GM23338 (cell line): ENCODE data around the gene PARG. TPM values are rescaled to one million over a fixed set of nuclear protein-coding genes. Genes with fewer than 3 reads are reported as not detected.
"Not testable (repeated sequence)": the region's sequence is repeated elsewhere in the genome, so short reads cannot be mapped to it uniquely, and the experiment has no call there.

Experiments
- ATAC-seq: fragments of 200-7000 bp; cut with Tn5 transposase; 3 replicates; pipeline ENCODE4 v1.9.1; 2020
- DNase-seq: peaks from one replicate; pipeline ENCODE4 v3.0.0-alpha.2; 2015; ENCODE audit warnings: low spot score
- H2AFZ ChIP-seq: fragments of 200-600 bp; sonication (generic); 2 replicates; pipeline ENCODE4 v1.8.0; 2016; ENCODE audit warnings: antibody characterized with exemption, mild to moderate bottlenecking, moderate library complexity
- H3F3A ChIP-seq: fragments of 200-600 bp; sonication (generic); replicated peaks from 2 replicates; pipeline ENCODE4 v1.8.0; 2017; ENCODE audit warnings: antibody characterized with exemption, mixed run types, low read depth
- H3K27ac ChIP-seq: fragments of 200-600 bp; sonication (generic); 2 replicates; pipeline ENCODE4 v1.6.1; 2016; ENCODE audit warnings: low read depth
- H3K27me3 ChIP-seq: fragments of 200-600 bp; sonication (generic); 2 replicates; pipeline ENCODE4 v1.8.0; 2016; ENCODE audit warnings: mild to moderate bottlenecking, mixed run types, moderate library complexity; ENCODE audit not compliant: insufficient read depth
- H3K36me3 ChIP-seq: fragments of 200-600 bp; sonication (generic); 2 replicates; pipeline ENCODE4 v1.8.0; 2016; ENCODE audit warnings: mild to moderate bottlenecking; ENCODE audit not compliant: insufficient read depth
- H3K4me1 ChIP-seq: fragments of 200-600 bp; sonication (generic); 2 replicates; pipeline ENCODE4 v1.8.0; 2016; ENCODE audit warnings: mild to moderate bottlenecking, moderate library complexity; ENCODE audit not compliant: insufficient read depth
- H3K4me2 ChIP-seq: fragments of 200-600 bp; sonication (generic); 2 replicates; pipeline ENCODE4 v1.7.1; 2017; ENCODE audit warnings: mixed run types
- H3K4me3 ChIP-seq: fragments of 200-600 bp; sonication (generic); 2 replicates; pipeline ENCODE4 v1.6.1; 2016; ENCODE audit warnings: mixed run types
- H3K79me2 ChIP-seq: fragments of 200-600 bp; sonication (generic); replicated peaks from 2 replicates; pipeline ENCODE4 v1.8.0; 2017; ENCODE audit warnings: mild to moderate bottlenecking; ENCODE audit not compliant: insufficient read depth
- H3K9me2 ChIP-seq: fragments of 200-600 bp; sonication (generic); 2 replicates; pipeline ENCODE4 v1.8.0; 2017; ENCODE audit not compliant: insufficient read depth
- H4K20me1 ChIP-seq: fragments of 200-600 bp; sonication (generic); replicated peaks from 2 replicates; pipeline ENCODE4 v1.8.0; 2017; ENCODE audit warnings: mild to moderate bottlenecking; ENCODE audit not compliant: insufficient read depth
- H3K27ac Mint-ChIP-seq: 2 replicates; pipeline ENCODE4 v1.8.0; 2020; ENCODE audit warnings: inconsistent platforms, mild to moderate bottlenecking, moderate library complexity, mixed read lengths
- H3K27me3 Mint-ChIP-seq: 3 replicates; pipeline ENCODE4 v1.8.0; 2022; ENCODE audit warnings: low read depth, mild to moderate bottlenecking, moderate library complexity, mixed read lengths, inconsistent platforms; ENCODE audit not compliant: insufficient read depth, poor library complexity
- H3K36me3 Mint-ChIP-seq: 3 replicates; pipeline ENCODE4 v1.8.0; 2021; ENCODE audit warnings: low read depth, mild to moderate bottlenecking, inconsistent platforms, moderate library complexity, mixed read lengths
- H3K4me1 Mint-ChIP-seq: 3 replicates; pipeline ENCODE4 v1.8.0; 2020; ENCODE audit warnings: mild to moderate bottlenecking, inconsistent platforms, mixed read lengths
- H3K4me3 Mint-ChIP-seq: 3 replicates; pipeline ENCODE4 v1.8.0; 2021; ENCODE audit warnings: moderate library complexity, mild to moderate bottlenecking, inconsistent platforms, mixed read lengths
- H3K9me3 Mint-ChIP-seq: 3 replicates; pipeline ENCODE4 v1.8.0; 2020; ENCODE audit warnings: moderate library complexity, mild to moderate bottlenecking, inconsistent platforms, mixed read lengths
- polyA plus RNA-seq: library from polyadenylated mRNA; unstranded; fragments of >200 nt; fragmentation: Nextera tagmentation; extraction: Ambion mirVana; gene quantifications from 2 replicates; pipeline ENCODE4 v1.2.1, GENCODE V29; 2016
- total RNA-seq: library from RNA; depleted of rRNA; stranded (reverse); fragments of >200 nt; shearing (Covaris generic); gene quantifications from 2 replicates; pipeline ENCODE4 v1.2.3, GENCODE V29; 2014

PARG gene
- total and polyA plus RNA-seq, 2 experiments from 2014 or later, result 19.1 to 63.8 TPM

- peak overlapping the region; percentile 97 for H3K4me2 ChIP-seq
- not testable (repeated sequence) for H3F3A ChIP-seq, H3K4me1 ChIP-seq, H3K9me3 Mint-ChIP-seq, DNase-seq, H3K36me3 ChIP-seq, H3K27me3 ChIP-seq, H2AFZ ChIP-seq, H3K9me2 ChIP-seq, H3K27me3 Mint-ChIP-seq
- peaks cover 70% of the 10 kb centered on the region for H3K79me2 ChIP-seq
- peak overlapping the region; percentile 89; the same call in 1 of the 2 replicates for H3K27ac ChIP-seq
- H3K4me3 Mint-ChIP-seq, result peak overlapping the region; percentile 97
- ATAC-seq, result peak; percentile 8
- peaks cover 13% of the 10 kb centered on the region for H3K4me1 Mint-ChIP-seq
- H3K36me3 Mint-ChIP-seq, result peaks cover 17% of the 10 kb centered on the region
- H4K20me1 ChIP-seq, result peaks cover 14% of the 10 kb centered on the region; the same call in 1 of the 2 replicates
- H3K4me3 ChIP-seq, result peak overlapping the region; percentile 74
- H3K27ac Mint-ChIP-seq, result peak overlapping the region; percentile 98
Measured at GRCh38 chr10:49942339-49942705, 495 bp upstream of the PARG start.

GRCh38 chr10:49931959-49932728 lies 9.7 kb downstream of the PARG start:
- H3K36me3 ChIP-seq, H3F3A ChIP-seq, H2AFZ ChIP-seq, ATAC-seq, H3K27ac Mint-ChIP-seq, H3K27ac ChIP-seq, DNase-seq, H3K4me2 ChIP-seq, H3K4me3 Mint-ChIP-seq, H3K27me3 Mint-ChIP-seq, H3K27me3 ChIP-seq, H3K9me2 ChIP-seq, H3K4me1 ChIP-seq, H3K4me3 ChIP-seq, H3K9me3 Mint-ChIP-seq, H3K4me1 Mint-ChIP-seq, H4K20me1 ChIP-seq: not testable (repeated sequence)
- H3K36me3 Mint-ChIP-seq, result peaks cover 12% of the 10 kb centered on the region; the same call in 1 of the 3 replicates
- H3K79me2 ChIP-seq, result peaks cover 23% of the 10 kb centered on the region

- H3K27me3 Mint-ChIP-seq, H3K27ac ChIP-seq, H3K9me2 ChIP-seq, H3K4me3 Mint-ChIP-seq, H2AFZ ChIP-seq, H4K20me1 ChIP-seq, H3K4me2 ChIP-seq, H3K27me3 ChIP-seq, H3K4me3 ChIP-seq, H3K4me1 Mint-ChIP-seq, H3K9me3 Mint-ChIP-seq, H3K36me3 ChIP-seq, H3K4me1 ChIP-seq, DNase-seq, H3K27ac Mint-ChIP-seq, H3F3A ChIP-seq, ATAC-seq: not testable (repeated sequence)
- H3K79me2 ChIP-seq, result peaks cover 15% of the 10 kb centered on the region
- peaks cover 17% of the 10 kb centered on the region; the same call in 1 of the 3 replicates for H3K36me3 Mint-ChIP-seq
Measured at GRCh38 chr10:49931276-49931675, 10.6 kb downstream of the PARG start.

- H3K4me3 ChIP-seq, H3K9me2 ChIP-seq, H3K4me3 Mint-ChIP-seq, H3K36me3 Mint-ChIP-seq, DNase-seq, H3K27ac ChIP-seq, H2AFZ ChIP-seq, H3K27ac Mint-ChIP-seq, H3K27me3 Mint-ChIP-seq, H3K4me2 ChIP-seq, H3K36me3 ChIP-seq, H4K20me1 ChIP-seq, H3K27me3 ChIP-seq, H3K9me3 Mint-ChIP-seq, ATAC-seq, H3K79me2 ChIP-seq, H3F3A ChIP-seq: not testable (repeated sequence)
- peaks cover 21% of the 10 kb centered on the region for H3K4me1 ChIP-seq
- H3K4me1 Mint-ChIP-seq, result peaks cover 17% of the 10 kb centered on the region
Measured at GRCh38 chr10:49923572-49923971, 18.3 kb downstream of the PARG start.

GRCh38 chr10:49922041-49922440 lies 19.8 kb downstream of the PARG start:
- H3K4me1 Mint-ChIP-seq, result peaks cover 17% of the 10 kb centered on the region
- Histone ChIP-seq H3K27ac (peak overlapping the region; percentile 80), H3K4me2 (peak overlapping the region; percentile 11; the same call in 1 of the 2 replicates), H3K4me1 (peaks cover 21% of the 10 kb centered on the region)
- not testable (repeated sequence) for H3K4me3 Mint-ChIP-seq, H3K27me3 Mint-ChIP-seq, H3K36me3 Mint-ChIP-seq, H3K27me3 ChIP-seq, H3K79me2 ChIP-seq, H3K9me2 ChIP-seq, H3K36me3 ChIP-seq, H3F3A ChIP-seq, H3K9me3 Mint-ChIP-seq, H3K4me3 ChIP-seq, H2AFZ ChIP-seq, H3K27ac Mint-ChIP-seq, H4K20me1 ChIP-seq
- ATAC-seq, result peak; percentile 73
- peak; percentile 54 for DNase-seq

GRCh38 chr10:49917927-49918326 lies 23.9 kb downstream of the PARG start:
- H3K36me3 ChIP-seq, H3K27me3 Mint-ChIP-seq, H2AFZ ChIP-seq, H4K20me1 ChIP-seq, H3K27ac ChIP-seq, H3K79me2 ChIP-seq, H3K4me3 ChIP-seq, H3K9me2 ChIP-seq, DNase-seq, H3K4me1 ChIP-seq, H3K4me1 Mint-ChIP-seq, H3F3A ChIP-seq, ATAC-seq, H3K4me3 Mint-ChIP-seq, H3K27me3 ChIP-seq, H3K9me3 Mint-ChIP-seq, H3K27ac Mint-ChIP-seq, H3K36me3 Mint-ChIP-seq, H3K4me2 ChIP-seq: not testable (repeated sequence)
